ENCODE measurements around the gene ITIH5. TPM values are rescaled to one million over a fixed set of nuclear protein-coding genes. Genes with fewer than 3 reads are reported as not detected.

Gene ITIH5
- total and polyA plus RNA-seq, 2 of the 13 experiments (the other 11 are each of a cell fraction or from before 2014, with no cell fraction given): 4.7 to 8.9 TPM

- Histone ChIP-seq H4K20me1 (ENCODE audit: insufficient read depth, low read length) (no peaks in the 10 kb centered on the region), H3K27ac (ENCODE audit: extremely low read length, insufficient read depth, low read length) (no peak overlapping the region), H3K79me2 (ENCODE audit: insufficient read depth, low read length) (no peaks in the 10 kb centered on the region), H3K9me3 (ENCODE audit: low read length) (no peaks in the 10 kb centered on the region), H3K4me1 (ENCODE audit: insufficient read depth, low read length) (peaks cover 2% of the 10 kb centered on the region; the same call in 1 of the 2 replicates), H3K4me2 (ENCODE audit: low read depth, low read length) (no peak overlapping the region), H3K36me3 (replicated peaks in 1 of 2; ENCODE audit: control insufficient read depth in 1 of 2, insufficient read depth in 2 of 2, low read length in 2 of 2) (no peaks in the 10 kb centered on the region), H2AFZ (ENCODE audit: low read length) (no peak overlapping the region), H3K4me3 (replicated peaks in 1 of 3; ENCODE audit: insufficient read depth in 1 of 3, low read depth in 2 of 3, low read length in 3 of 3) (no peak overlapping the region), H3K9ac (ENCODE audit: insufficient read depth, low read depth, low read length) (no peak overlapping the region), H3K27me3 (ENCODE audit: control insufficient read depth in 1 of 2, insufficient read depth in 2 of 2, low read length in 2 of 2) (peaks cover 2 to 12% of the 10 kb centered on the region in 2 experiments)
- peak; percentile 89 for ATAC-seq
- no peak for FAIRE-seq
- CTCF ChIA-PET (ENCODE audit: low intra/inter-chr PET ratio, low total read pairs): no interaction called here
- intact Hi-C loops (cut with micrococcal nuclease; ENCODE audit: unreplicated experiment) (no loop called here), in situ Hi-C loops (cut with HindIII; ENCODE audit: extremely low pct_ligation_motif_present, low pct_unique_long_range_greater_than_20kb) (no loop called here)
- no TSS peak for BruUV-seq (replicated peaks)
- POLR2A ChIA-PET: no interaction called here
- WGBS (ENCODE audit: low lambda C conversion rate): 54% methylated on average over 6 of the region's 6 CpGs
- DNase-seq (ENCODE audit: low spot score): no peak
- no peak for TF ChIP-seq HNRNPK (IDR thresholded peaks at IDR 0.05; ENCODE audit: low read depth, low read length, poor library complexity, severe bottlenecking)
- no peak for TF ChIP-seq ZSCAN12 (CRISPR knock-in tag; IDR thresholded peaks at IDR 0.05)
- TF ChIP-seq, protein P1, sequence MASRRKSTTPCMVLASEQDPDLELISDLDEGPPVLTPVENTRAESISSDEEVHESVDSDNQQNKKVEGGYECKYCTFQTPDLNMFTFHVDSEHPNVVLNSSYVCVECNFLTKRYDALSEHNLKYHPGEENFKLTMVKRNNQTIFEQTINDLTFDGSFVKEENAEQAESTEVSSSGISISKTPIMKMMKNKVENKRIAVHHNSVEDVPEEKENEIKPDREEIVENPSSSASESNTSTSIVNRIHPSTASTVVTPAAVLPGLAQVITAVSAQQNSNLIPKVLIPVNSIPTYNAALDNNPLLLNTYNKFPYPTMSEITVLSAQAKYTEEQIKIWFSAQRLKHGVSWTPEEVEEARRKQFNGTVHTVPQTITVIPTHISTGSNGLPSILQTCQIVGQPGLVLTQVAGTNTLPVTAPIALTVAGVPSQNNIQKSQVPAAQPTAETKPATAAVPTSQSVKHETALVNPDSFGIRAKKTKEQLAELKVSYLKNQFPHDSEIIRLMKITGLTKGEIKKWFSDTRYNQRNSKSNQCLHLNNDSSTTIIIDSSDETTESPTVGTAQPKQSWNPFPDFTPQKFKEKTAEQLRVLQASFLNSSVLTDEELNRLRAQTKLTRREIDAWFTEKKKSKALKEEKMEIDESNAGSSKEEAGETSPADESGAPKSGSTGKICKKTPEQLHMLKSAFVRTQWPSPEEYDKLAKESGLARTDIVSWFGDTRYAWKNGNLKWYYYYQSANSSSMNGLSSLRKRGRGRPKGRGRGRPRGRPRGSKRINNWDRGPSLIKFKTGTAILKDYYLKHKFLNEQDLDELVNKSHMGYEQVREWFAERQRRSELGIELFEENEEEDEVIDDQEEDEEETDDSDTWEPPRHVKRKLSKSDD (CRISPR knock-in tag; IDR thresholded peaks at IDR 0.05; ENCODE audit: low read depth): no peak
- TF ChIP-seq IKZF1 (IDR thresholded peaks at IDR 0.05): no peak
- TF ChIP-seq, protein P2, sequence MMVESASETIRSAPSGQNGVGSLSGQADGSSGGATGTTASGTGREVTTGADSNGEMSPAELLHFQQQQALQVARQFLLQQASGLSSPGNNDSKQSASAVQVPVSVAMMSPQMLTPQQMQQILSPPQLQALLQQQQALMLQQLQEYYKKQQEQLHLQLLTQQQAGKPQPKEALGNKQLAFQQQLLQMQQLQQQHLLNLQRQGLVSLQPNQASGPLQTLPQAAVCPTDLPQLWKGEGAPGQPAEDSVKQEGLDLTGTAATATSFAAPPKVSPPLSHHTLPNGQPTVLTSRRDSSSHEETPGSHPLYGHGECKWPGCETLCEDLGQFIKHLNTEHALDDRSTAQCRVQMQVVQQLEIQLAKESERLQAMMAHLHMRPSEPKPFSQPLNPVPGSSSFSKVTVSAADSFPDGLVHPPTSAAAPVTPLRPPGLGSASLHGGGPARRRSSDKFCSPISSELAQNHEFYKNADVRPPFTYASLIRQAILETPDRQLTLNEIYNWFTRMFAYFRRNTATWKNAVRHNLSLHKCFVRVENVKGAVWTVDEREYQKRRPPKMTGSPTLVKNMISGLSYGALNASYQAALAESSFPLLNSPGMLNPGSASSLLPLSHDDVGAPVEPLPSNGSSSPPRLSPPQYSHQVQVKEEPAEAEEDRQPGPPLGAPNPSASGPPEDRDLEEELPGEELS (CRISPR knock-in tag; IDR thresholded peaks at IDR 0.05): no peak
- no peak for TF ChIP-seq TCF7 (IDR thresholded peaks at IDR 0.05; ENCODE audit: low read depth)
- TF ChIP-seq ZC3H13 (CRISPR knock-in tag; IDR thresholded peaks at IDR 0.05): no peak
- TF ChIP-seq, protein P3, sequence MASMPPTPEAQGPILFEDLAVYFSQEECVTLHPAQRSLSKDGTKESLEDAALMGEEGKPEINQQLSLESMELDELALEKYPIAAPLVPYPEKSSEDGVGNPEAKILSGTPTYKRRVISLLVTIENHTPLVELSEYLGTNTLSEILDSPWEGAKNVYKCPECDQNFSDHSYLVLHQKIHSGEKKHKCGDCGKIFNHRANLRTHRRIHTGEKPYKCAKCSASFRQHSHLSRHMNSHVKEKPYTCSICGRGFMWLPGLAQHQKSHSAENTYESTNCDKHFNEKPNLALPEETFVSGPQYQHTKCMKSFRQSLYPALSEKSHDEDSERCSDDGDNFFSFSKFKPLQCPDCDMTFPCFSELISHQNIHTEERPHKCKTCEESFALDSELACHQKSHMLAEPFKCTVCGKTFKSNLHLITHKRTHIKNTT (CRISPR knock-in tag; IDR thresholded peaks at IDR 0.05): no peak
- no peak for TF ChIP-seq PRDM10 (CRISPR knock-in tag; IDR thresholded peaks at IDR 0.05; ENCODE audit: low read depth)
- no peak for TF ChIP-seq ZFP62 (CRISPR knock-in tag; IDR thresholded peaks at IDR 0.05)
- no peak for TF ChIP-seq HNF1B (CRISPR knock-in tag; IDR thresholded peaks at IDR 0.05)
These were observed 147.4 kb downstream of the ITIH5 start for GRCh38 chr10:7519351-7519750.
